Right hindlimb (tissue), 1 donor: ENCODE results near the gene ACACA.

Source experiments
- DNase-seq: peaks from one replicate; pipeline ENCODE4 v3.0.0-alpha.2; 2018

Gene ACACA

DNA sequence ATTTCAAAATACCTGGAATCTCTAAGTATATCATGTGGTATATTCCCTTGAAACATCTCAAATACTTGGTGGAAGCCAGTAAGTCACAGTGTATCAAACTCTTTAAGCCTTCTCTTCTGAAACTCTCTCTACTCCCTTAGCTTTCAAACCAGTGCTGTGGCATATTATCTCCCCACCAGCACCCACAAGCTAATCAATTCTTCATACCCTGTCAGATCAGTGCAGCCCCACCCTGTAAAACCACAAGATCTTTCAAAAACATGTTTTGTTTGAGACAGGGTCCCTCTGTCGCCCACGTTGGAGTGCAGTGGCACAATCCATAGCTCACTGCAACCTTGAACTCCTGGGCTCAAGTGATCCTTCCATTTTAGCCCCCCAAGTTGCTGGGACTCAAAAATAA is 122.4 kb downstream of the ACACA start:
- no peak for DNase-seq

DNA sequence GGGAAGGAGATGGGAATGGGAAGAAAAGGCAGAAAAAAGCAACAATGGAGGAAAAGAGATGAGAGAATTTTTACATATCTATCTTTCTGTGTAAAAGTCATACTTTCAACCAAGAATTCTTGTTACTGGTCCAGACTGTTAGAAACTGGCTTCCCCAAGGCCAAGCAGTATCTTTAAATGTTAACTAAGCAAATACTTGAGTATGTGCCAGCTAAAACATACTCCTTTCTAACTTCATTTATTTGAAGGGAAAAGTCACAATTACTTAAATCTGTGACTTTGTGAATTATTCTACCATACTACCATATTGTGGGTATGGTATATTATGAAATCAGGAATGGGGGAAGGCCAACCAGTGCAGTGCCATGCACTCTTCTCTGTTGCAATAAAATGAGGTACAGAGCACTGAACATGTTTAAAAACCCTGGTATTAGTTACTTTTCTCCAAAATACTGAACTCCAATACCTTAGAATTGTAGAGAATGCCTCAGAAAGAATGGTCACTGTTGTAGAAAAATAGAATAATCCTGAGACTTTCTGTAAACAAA is 123.1 kb downstream of the ACACA start:
- no peak for DNase-seq

DNA sequence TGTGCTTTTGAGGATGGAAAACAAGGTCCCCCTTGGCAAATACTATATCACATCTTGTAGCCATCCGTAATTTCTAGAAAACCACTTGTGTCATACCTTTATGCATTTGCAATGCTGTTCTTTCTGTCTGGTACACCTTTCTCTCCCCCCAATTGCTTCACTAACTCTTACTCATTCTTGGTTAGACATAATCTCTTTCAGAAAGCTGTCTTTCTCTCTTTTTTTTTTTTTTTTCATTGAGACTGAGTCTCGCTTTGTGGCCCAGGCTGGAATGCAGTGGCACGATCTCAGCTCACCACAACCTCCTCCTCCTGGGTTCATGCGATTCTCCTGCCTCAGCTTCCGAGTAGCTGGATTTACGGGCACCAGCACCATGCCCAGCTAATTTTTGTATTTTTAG is 125.8 kb downstream of the ACACA start:
- DNase-seq, result no peak

DNA sequence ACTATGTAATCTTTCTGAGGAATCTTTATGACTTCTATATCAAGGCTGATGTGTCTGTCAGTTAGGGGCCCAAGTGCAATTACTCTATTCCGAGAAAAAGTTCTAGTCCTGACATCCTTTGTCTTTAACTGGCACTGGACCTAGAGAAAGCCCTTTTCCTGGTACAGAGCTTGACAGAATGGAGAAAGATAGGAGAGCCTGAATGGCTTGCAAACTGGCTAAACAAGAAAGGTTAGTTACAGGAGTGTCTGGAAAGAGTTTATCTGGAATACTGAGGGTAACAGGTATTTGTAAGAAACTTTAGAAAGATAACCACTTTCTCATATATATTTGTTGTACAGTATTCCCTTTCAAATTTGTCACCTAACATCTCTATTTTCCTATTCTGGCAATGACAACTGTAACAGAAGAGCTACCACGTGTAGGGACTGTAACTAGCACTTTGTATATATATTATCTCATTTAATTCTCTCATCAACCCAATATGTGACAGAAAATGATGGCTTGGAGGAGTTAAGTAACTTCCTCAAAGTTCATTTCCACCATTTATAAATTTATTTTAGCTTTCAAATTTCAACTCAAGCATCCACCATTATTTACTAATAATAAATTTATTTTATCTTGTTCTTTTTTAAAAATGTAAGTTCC is 128.3 kb downstream of the ACACA start:
- no peak for DNase-seq

DNA sequence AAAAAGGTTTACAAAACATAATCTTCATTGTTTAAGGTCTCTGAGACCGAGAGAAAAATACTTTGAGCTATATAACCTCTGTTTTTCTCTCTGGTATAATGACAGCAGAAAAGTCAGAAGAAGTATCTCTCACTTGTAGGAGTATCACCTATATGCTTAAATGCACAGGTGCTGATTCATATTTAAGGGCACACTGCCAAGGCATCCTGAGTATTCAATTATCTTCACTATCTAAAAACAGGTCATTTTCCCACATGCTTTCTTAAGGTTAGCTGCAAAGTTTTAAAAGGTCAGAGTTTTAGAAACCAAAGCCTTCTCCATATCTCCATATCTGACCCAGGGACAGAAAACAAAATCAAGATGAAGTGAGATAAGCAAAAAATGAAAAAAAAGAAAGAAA is 130.2 kb downstream of the ACACA start:
- DNase-seq, result no peak

DNA sequence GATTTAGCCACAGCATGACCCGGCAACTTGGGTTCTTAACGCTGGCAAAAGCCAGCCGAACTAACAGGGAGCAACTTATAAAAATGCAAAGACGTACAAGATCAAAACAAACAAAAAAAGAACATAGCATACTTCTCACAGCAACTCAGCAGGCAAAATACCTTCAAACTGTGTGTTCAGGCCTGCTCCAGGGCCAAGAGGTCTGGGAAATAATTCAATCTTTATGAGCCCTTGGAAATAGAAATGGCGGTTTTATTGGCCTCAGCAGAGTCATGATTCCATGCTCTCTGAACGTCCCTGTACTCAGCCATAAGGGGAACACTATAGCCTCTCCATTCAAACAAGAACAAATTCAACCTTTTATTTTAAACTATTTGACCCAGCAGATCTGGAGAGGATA is 132.2 kb downstream of the ACACA start:
- no peak for DNase-seq

DNA sequence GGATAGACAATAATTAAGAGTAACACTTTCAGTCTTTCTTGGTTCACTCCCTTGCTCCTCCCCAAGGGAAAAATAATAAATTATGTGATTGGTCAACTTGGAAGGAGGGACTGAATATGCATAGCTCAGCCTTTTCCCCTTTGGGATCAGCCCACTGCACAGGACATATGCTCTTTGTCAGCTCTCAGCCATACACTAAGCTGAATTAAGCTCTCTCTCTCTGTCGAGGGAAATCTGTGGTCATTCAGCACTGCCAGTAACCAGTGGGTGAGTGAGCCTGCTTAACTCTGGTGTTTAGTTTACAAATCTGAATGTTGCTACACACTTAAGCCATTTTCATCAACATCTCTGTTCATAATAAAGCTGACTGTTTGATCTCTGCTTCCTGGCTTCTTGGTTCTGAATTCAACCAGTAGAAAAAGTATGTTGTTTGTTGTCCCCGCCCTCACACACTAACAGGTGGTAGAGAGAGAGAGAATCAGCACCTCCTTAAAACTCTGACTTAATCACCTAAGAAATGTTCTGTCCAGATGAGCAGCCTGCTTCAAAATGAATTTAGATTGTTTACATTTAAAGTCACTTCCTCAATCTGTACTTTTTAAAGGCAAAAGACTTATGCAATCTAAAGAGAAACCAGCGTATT is 133.1 kb downstream of the ACACA start:
- no peak for DNase-seq

DNA sequence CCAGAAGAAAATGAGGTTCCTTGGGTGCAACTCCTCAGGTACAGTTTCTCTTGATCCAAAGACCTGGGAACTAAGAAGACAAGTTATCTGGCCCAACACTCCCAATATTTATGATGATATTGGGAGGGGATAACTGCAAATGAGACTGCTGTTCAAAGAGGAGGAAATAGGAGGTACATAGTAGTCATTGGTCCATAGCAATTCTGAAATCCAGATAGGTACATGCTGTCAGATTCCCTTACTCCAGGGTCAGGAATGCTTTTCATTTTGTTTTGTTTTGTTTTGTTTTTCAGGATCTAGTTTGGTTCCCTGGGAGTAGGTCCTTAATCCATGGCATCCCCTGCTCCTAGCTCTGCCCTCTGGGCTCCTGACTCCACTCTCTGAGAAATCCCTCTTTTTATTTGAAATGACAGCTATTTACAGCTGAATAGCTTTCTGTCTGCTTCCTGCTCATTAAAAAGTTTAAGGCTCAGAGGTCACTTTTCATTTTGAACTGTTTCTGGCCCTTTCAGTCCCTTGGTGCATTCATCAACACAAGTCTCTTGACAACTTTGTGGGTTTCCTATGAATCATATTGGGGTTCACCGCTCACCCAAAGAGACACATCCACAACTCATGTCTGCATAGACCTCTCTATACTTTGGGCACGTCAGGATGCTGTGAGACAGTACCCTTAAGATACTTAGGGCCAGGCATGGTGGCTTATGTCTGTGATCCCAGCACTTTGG is 141.0 kb downstream of the ACACA start:
- DNase-seq, result no peak

DNA sequence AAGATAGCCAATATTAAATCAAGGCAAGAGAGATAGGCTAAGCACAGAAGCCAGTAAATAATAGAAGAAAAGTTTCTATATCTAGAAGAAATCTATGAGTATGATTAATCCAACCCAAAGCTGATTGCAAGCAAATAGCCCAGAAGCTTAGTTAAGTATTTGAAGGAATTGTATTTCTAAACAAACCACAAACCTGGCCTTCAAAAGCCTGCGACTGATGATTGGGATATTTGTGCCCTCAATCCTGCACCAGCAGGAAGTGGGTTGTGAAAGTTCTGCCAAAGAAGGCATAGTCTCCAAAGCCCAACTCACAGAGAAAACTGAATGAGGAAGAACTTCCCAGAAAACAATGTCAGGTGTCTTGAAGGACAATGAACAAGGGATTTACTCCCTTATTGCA is 145.3 kb downstream of the ACACA start:
- DNase-seq, result no peak

DNA sequence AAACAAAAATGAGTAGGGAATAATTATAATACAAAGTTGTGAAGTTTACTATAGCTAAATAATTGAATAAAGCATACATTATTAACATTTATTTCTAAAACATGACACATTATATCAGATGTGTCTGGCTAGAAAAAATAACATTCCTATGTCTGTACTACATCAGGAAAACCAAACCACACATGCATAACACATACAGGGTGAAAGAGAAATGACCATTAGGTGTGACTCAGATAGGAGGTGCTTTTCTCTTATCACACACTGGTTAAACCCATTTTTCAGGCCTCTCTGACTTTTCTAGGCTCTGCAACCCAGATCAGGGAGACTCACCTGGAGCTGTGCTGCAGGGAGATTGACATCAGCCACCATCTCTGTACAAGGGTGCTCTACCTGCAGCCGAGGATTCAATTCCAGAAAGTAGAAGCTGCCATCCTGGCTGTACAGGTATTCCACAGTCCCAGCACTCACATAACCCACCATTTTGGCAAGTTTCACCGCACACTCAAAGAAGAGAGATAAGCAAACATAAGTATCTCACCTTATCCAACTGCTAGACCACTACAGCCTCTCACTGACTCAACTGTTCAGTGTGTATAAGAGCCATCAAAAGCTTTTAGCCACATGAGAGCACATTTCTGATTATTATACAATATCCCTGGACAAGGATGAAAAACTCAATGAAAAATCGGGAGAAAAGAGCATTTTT is 147.5 kb downstream of the ACACA start:
- DNase-seq, result no peak

DNA sequence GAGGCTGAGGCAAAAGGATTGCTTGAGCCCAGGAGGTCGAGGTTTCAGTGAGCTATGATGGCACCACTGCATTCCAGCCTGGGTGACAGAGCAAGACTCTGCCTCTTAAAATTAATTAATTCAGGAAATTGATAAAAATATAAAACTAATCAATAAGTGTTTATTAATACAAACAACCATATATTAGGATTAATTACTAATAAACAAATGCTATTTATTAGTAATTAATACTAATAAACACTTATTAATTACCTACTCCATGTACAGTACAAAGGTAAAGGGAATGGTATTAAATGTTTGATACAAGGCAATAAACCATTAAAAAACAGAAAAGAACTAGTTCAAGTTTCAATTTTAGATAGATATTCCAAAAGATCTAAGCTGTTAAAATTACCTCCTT is 150.0 kb downstream of the ACACA start:
- no peak for DNase-seq

DNA sequence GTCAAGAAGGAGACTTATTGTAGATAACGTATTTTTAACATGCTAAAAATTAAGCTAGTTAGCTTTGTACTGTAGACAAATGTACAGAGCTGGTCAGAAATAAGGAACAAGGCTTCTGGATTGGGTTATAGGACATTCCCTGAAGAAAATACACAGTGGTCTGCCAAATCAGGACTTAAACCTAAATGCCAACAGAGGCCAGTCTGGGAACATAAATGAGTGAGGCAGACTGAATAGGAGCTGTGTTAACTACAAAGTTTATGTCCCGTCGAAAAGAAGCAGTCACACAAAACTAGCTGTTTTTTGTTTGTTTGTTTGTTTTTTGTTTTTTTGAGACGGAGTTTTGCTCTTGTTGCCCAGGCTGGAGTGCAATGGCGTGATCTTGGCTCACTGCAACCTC is 151.2 kb downstream of the ACACA start:
- DNase-seq, result no peak

DNA sequence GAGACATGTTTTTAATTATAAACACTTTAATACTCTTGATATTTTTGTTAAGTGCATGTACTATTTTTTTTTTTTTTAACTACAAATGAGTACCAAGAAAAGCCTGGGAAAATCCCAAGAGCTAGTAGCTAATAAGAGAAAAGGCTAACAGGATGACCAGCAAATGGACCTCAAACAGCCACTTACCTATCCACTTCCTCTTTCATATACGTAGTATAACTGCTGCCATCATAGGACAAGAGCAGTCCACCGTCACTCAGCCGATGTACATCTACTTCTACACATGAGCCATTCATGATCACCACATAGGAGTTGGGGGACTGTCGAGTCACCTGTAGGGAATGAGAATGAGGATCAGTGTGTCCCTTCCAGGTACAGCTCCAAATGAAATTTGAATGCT is 158.8 kb downstream of the ACACA start:
- no peak for DNase-seq

DNA sequence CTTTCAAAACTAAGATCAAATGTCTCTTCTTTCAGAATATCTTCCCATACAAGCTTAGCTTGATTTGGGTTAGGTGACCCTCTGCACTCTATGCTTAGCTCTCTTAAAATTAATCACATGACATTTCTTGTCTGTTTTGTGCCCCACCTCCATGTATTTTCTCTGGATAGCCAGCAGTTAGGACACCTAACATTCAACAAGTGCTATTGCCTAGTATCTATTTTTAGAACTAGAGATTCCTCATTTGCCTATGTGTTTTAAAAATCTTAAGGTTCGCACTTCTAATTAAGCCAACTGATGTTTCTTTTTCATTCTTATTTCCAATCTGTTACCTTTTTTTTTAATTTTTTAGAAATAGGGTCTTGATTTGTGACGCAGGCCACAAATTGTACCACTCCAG is 160.6 kb downstream of the ACACA start:
- no peak for DNase-seq

DNA sequence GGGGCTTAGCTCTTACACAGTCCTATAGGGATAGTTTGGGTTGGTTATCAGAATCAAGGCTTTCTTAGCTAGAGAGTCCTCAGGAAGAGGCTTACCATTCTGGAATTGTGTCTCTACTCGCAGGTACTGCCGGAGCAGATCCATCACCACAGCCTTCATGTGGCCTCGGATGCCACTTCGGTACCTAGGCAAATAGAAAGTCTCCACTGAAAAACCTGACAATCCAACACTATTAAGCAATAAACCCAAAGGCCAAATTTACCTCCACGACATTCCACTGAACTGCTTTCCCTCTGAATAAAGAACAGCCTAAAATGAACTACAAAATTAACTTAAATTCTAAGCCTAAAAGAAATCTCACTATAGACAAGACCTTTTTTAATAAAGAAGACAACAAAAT is 166.3 kb downstream of the ACACA start:
- no peak for DNase-seq

DNA sequence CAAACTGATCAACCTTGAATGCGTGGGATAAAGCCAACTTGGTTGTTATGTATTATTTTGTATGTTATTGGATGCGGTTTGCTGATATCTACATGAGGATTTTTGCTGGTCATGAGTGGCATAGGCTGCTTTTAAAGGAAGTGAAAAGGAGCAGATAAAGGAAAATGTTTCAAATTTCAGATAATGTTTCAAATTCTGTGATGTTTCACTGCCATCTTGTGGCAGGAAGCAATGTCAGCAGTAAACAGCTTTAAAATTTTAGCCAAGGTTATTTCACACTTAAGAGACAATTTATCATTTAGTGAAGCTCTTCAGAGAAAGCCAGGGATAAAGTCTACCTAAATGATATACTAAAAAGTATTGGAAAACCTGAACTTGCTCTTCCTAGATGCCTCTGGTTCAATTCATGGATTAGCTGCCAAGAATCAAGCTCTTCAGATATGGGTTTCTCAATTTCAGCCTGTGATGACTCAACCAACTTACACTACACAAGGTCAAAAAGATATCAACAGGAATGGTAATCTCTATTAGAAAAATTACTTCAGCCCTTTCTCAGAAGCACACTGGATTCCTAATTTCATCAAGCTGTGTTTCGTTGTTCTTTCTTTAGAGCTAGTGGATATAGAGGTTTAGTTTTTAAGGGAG is 166.8 kb downstream of the ACACA start:
- DNase-seq, result no peak

DNA sequence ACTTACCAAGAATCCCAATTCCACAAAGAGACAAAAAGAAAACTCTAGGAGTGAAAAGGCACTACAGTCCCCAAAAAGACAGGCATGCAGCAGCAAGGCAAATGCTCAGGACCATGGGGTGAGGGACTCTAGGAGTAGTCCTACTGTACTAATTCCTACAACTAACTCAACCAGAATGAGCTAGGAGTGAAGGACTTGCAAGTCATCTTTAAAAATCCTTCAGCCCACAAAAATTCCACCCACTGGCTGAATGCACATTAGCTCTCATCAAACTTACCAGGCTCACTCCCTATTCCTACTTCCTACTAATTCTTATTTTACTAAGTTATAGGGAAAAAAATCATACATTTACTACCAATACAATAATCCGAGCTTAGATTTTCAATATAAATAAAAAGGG is 172.5 kb downstream of the ACACA start:
- no peak for DNase-seq

DNA sequence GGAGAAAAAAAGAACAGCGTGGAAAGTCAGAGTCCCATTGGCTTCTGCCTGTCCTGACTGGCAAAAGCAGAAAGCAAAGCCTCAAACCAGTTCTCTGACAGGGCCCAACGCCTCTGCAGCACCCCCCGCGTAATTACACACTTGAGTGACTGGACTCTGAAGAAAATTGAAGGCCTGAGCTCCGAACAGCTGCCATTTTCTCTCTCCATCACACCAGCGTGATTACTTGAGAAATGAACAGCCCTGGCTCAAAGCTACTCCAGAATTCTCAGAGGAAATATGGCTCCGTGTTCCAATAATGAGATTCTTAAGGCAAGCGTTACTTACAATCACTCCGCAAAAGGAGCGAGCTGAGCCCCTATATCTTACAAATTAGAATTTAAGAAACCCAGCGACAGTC is 173.6 kb downstream of the ACACA start:
- DNase-seq, result no peak

DNA sequence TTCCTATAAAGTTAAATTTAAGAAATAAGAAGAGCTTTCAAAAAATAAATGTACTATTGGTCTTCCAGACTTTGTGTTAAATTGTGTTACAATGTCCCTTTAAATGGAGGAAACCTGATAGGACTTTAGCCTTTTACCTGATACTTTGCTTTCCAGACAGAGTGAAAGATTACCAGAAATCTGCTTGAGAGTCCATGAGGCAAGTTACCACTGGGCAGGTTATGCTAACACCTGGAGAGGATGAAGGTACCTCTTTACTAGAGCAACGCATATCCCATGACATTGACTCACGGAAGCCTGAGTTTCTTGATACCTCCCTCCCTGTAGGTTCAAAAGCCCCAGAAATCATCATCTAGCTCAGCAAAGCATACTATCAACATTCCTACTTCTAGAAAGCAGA is 174.7 kb downstream of the ACACA start:
- DNase-seq, result no peak

DNA sequence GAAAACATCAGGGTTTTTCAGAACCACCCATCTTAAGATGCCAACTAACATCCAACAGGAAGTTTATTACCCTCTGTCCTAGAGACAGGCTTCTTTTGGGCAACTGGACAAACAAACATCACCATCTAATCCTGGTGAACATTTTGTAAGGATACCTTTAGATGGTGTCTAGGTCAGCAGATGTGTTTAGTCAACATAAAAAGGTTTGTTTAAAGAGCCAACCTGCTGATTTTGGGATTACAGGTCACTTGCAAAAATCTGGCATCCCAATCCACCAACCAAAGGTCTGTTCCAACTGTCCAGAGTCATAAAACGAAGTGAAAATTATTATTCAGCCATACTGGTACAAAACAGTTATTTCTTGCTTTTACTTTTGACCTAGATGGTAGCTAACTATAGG is 176.0 kb downstream of the ACACA start:
- DNase-seq, result no peak

DNA sequence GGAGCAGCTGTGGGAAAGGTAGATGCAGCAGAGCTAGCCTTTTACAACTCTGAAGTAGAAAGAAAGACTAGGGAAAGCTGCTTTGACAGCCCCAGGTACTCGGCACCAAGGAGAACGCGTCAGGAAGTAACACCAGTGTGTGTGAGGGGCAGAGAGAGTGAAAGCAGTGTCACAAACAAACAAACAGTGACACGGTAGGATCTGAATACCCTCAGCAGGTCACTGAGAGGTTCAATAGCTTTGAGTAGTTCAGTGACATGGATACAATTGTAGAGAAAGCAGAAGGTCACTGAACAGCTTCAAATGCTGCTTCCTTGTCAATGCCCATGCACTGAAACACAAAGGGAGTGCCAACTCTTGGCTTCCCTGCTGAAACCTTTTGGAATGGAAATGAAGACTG is 181.2 kb downstream of the ACACA start:
- no peak for DNase-seq

DNA sequence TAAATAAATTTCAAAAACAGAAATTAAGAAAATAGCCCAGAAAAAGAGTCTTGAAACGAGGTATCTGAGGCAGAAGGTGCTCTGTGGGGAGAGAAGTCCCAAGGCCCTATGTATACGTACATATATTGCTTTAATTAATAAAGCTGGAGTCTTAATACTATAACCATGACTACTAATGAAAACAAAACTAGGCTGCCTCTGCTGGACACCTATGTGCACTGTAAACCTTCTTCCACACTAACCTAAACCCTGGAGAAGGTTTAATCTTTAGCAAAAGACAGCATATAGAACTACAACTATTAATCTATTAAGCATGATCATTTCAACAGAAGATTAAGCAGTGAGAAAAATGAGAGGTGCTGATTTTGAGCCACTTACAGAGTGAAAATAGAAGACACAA is 184.8 kb downstream of the ACACA start:
- DNase-seq, result no peak

DNA sequence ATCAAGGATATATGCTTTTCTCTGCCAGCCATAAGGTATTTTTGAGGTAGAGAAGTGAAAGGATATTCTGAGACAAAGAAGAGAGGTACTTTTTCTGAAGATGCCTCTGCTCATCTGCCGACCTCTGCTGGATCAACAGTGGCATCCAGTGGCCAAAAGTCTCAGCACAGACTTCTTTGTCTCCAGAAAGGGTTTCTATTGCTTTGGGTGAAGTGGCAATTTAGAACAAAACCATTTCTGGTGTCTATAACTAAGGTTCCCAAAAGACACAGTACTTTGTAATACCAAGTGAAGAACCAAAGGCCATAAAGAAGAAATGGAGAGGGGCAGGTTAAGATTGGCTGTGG is 186.1 kb downstream of the ACACA start:
- peak; percentile 18 for DNase-seq
